GM13976 (cell line): ENCODE data around the gene FTL.

ENCODE experiments used
- DNase-seq: peaks from one replicate; pipeline ENCODE4 v3.0.0; 2012; ENCODE audit warnings: low spot score
- CTCF ChIP-seq: IDR thresholded peaks from 2 replicates; pipeline ENCODE4 v1.5.1; 2012; ENCODE audit warnings: borderline replicate concordance, mild to moderate bottlenecking; ENCODE audit not compliant: insufficient read depth; ENCODE audit errors: extremely low read depth, missing control alignments, control extremely low read depth
- in situ Hi-C: fragments of 300-500 bp; cut with MboI; formaldehyde crosslinking; loops from one replicate; pipeline ENCODE4 v1.12.0; 2022; ENCODE audit warnings: low sequenced_read_pairs, mixed read lengths, inconsistent platforms; ENCODE audit not compliant: unreplicated experiment

The FTL gene

GRCh38 chr19:49014123-49014869 is 49.2 kb downstream of the FTL start:
- TF ChIP-seq CTCF = no peak
- in situ Hi-C loops = no loop called here
- no peak for DNase-seq

GRCh38 chr19:49014870-49015255 is 49.8 kb downstream of the FTL start:
- no peak for TF ChIP-seq CTCF
- in situ Hi-C loops = no loop called here
- DNase-seq = no peak

- in situ Hi-C loops = no loop called here
- TF ChIP-seq CTCF = no peak
- no peak for DNase-seq
These were observed 51.1 kb downstream of the FTL start for GRCh38 chr19:49016067-49016839.
